Ishikawa (cell line): Measurements from ENCODE around the gene TBC1D22A.

Source experiments
- CEBPB ChIP-seq: IDR thresholded peaks from 2 replicates; pipeline ENCODE4 v1.6.1; 2012
- CREB1 ChIP-seq: IDR thresholded peaks from 2 replicates; pipeline ENCODE4 v1.6.1; 2012; ENCODE audit warnings: low read depth
- EP300 ChIP-seq: IDR thresholded peaks from 2 replicates; pipeline ENCODE4 v1.6.1; 2012; ENCODE audit warnings: borderline replicate concordance
- FOXM1 ChIP-seq: IDR thresholded peaks from 2 replicates; pipeline ENCODE4 v1.6.1; 2012; ENCODE audit warnings: low read depth, borderline replicate concordance
- MAX ChIP-seq: IDR thresholded peaks from 2 replicates; pipeline ENCODE4 v1.6.1; 2012
- RAD21 ChIP-seq: IDR thresholded peaks from 2 replicates; pipeline ENCODE4 v1.6.1; 2012; ENCODE audit warnings: low read depth
- TAF1 ChIP-seq: IDR thresholded peaks from 2 replicates; pipeline ENCODE4 v1.6.1; 2012; ENCODE audit warnings: low read depth, mild to moderate bottlenecking
- TEAD4 ChIP-seq: IDR thresholded peaks from 2 replicates; pipeline ENCODE4 v1.6.1; 2012
- YY1 ChIP-seq: IDR thresholded peaks from 2 replicates; pipeline ENCODE4 v1.6.1; 2012; ENCODE audit warnings: low read depth
- ZBTB7A ChIP-seq: IDR thresholded peaks from 2 replicates; pipeline ENCODE4 v1.6.1; 2012; ENCODE audit warnings: low read depth
- TF ChIP-seq, protein P1 (sequence below): IDR thresholded peaks from 2 replicates; pipeline ENCODE4 v1.6.1; 2012
- TF ChIP-seq, protein P2 (sequence below): IDR thresholded peaks from 2 replicates; pipeline ENCODE4 v1.6.1; 2012; ENCODE audit warnings: low read depth, mild to moderate bottlenecking

DNA sequence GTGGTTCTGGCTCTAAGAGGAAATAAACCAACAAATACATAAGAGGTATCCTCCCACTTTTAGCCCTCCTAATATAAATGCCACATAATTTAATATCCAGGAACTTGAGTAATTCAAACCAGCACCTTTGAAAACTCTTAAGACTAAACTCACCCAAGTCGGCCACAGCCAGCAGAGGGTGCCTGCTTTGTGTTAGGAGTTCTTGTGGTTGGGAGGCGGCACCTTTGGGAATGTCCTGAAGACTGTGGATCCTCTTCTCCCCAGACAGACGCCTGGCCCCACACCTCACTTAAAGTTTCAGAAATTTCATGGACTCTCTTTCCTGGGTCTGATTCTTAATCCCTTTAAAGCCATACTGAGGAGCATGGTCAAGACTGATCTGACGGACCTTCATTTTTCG, 169.0 kb downstream of the TBC1D22A start:
- TF ChIP-seq, protein P1, sequence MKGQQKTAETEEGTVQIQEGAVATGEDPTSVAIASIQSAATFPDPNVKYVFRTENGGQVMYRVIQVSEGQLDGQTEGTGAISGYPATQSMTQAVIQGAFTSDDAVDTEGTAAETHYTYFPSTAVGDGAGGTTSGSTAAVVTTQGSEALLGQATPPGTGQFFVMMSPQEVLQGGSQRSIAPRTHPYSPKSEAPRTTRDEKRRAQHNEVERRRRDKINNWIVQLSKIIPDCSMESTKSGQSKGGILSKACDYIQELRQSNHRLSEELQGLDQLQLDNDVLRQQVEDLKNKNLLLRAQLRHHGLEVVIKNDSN, result no peak
- TF ChIP-seq TAF1 (no peak), RAD21 (no peak), CEBPB (no peak), EP300 (no peak), MAX (no peak), TEAD4 (no peak), YY1 (no peak), CREB1 (no peak), FOXM1 (no peak), ZBTB7A (no peak)
- TF ChIP-seq, protein P2, sequence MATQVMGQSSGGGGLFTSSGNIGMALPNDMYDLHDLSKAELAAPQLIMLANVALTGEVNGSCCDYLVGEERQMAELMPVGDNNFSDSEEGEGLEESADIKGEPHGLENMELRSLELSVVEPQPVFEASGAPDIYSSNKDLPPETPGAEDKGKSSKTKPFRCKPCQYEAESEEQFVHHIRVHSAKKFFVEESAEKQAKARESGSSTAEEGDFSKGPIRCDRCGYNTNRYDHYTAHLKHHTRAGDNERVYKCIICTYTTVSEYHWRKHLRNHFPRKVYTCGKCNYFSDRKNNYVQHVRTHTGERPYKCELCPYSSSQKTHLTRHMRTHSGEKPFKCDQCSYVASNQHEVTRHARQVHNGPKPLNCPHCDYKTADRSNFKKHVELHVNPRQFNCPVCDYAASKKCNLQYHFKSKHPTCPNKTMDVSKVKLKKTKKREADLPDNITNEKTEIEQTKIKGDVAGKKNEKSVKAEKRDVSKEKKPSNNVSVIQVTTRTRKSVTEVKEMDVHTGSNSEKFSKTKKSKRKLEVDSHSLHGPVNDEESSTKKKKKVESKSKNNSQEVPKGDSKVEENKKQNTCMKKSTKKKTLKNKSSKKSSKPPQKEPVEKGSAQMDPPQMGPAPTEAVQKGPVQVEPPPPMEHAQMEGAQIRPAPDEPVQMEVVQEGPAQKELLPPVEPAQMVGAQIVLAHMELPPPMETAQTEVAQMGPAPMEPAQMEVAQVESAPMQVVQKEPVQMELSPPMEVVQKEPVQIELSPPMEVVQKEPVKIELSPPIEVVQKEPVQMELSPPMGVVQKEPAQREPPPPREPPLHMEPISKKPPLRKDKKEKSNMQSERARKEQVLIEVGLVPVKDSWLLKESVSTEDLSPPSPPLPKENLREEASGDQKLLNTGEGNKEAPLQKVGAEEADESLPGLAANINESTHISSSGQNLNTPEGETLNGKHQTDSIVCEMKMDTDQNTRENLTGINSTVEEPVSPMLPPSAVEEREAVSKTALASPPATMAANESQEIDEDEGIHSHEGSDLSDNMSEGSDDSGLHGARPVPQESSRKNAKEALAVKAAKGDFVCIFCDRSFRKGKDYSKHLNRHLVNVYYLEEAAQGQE, result no peak
